GM12874 (cell line): ENCODE measurements around the gene SCN8A.

Experiments
- TF ChIP-seq, protein P1 (sequence below): IDR thresholded peaks from 2 replicates; pipeline ENCODE4 v1.5.1; 2011; ENCODE audit warnings: low read depth, mild to moderate bottlenecking, control low read depth, low read length, moderate library complexity; ENCODE audit not compliant: insufficient read depth

SCN8A gene

DNA sequence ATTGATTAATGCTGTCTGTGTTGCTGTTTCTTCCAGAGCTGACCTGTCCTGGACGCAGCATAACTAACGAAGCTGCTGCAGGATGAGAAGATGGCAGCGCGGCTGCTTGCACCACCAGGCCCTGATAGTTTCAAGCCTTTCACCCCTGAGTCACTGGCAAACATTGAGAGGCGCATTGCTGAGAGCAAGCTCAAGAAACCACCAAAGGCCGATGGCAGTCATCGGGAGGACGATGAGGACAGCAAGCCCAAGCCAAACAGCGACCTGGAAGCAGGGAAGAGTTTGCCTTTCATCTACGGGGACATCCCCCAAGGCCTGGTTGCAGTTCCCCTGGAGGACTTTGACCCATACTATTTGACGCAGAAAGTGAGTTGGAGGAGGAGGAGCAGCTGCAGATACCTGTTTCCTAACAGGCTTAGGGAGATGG, 71.7 kb downstream of the SCN8A start:
- TF ChIP-seq, protein P1, sequence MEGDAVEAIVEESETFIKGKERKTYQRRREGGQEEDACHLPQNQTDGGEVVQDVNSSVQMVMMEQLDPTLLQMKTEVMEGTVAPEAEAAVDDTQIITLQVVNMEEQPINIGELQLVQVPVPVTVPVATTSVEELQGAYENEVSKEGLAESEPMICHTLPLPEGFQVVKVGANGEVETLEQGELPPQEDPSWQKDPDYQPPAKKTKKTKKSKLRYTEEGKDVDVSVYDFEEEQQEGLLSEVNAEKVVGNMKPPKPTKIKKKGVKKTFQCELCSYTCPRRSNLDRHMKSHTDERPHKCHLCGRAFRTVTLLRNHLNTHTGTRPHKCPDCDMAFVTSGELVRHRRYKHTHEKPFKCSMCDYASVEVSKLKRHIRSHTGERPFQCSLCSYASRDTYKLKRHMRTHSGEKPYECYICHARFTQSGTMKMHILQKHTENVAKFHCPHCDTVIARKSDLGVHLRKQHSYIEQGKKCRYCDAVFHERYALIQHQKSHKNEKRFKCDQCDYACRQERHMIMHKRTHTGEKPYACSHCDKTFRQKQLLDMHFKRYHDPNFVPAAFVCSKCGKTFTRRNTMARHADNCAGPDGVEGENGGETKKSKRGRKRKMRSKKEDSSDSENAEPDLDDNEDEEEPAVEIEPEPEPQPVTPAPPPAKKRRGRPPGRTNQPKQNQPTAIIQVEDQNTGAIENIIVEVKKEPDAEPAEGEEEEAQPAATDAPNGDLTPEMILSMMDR: no peak

DNA sequence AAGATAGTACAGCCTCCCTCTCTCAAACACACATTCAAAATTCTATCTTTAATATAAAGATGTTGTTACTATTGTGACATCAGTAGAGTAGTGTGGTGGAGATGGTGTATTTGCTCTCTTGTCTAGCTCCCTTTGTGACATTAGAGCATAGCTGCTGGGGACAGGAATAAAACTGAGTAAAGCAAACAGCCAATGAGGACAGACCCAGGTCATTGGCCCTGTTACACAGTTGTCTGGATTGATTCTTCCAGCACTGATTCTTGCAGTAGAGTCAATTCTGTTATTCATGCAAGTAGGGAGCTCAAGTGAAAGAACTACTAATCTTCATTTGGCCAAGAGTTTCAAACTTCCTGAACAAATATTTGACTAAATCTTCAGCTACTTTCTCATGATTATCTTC, 72.4 kb downstream of the SCN8A start:
- TF ChIP-seq, protein P1: no peak

GRCh38 chr12:51666696-51667095, 75.7 kb downstream of the SCN8A start:
- TF ChIP-seq, protein P1: no peak

DNA sequence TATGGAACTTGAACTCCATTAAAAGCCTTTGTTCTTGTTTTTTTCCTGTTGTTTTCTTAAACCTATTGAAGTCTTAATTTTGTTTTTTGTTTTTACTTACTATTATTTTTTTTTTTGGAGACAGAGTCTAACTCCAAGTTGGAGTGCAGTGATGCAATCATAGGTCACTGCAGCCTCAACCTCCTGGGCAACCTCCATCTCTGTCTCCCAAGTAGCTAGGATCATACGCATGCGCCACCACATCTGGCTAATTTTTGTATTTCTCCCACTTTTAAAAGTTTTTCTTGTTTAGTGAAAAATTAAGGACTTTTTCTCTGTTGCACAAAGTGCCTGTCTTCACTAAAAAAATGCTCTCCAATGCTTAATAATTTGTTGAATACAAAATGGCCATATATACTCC, 76.2 kb downstream of the SCN8A start:
- TF ChIP-seq, protein P1: no peak

- TF ChIP-seq, protein P1: no peak
Measured at GRCh38 chr12:51669271-51669670, 78.2 kb downstream of the SCN8A start.

GRCh38 chr12:51669996-51670395, 79.0 kb downstream of the SCN8A start:
- TF ChIP-seq, protein P1: no peak

DNA sequence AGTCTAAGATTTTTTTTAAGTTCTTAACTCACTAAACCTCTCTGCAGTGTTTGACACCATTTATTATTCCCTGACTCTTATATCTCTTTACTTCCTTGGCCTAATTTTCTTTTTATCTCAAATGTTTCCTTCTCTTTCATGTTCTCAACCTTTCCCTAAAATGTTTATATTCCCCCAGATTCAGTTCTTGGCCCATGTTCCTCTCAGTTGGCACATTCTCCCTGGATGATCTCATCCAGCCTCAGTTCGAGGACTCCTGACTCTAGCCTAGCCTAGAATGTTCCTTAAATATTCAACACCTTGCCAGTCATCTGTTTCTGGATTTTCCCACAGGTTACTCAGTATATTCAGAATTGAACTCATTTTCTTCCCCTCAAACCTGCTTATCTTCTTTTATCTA, 81.3 kb downstream of the SCN8A start:
- TF ChIP-seq, protein P1: no peak
